CD4-positive, alpha-beta T cell (primary cell): ENCODE data around the gene QRSL1. TPM values are rescaled to one million over a fixed set of nuclear protein-coding genes. Genes with fewer than 3 reads are reported as not detected.
A peak's percentile ranks its signal among the peaks of the same experiment; 100 is the strongest.

ENCODE experiments used
- ATAC-seq: fragments of 200-7000 bp; cut with Tn5 transposase; one replicate; pipeline ENCODE4 v1.10.0; 2022; ENCODE audit warnings: mild to moderate bottlenecking; ENCODE audit not compliant: poor library complexity
- CTCF ChIA-PET: fragments of 350-600 bp; sonication (Branson Sonifier 250); formaldehyde crosslinking; loops from one replicate; lab custom pipeline; 2021; ENCODE audit warnings: antibody characterized with exemption, inconsistent platforms; lab: Charles Lee
- POLR2A ChIA-PET: fragments of 350-600 bp; sonication (Branson Sonifier 250); formaldehyde crosslinking; loops from one replicate; lab custom pipeline; 2021; ENCODE audit warnings: antibody characterized with exemption, inconsistent platforms; lab: Charles Lee
- DNase-seq, 14 experiments: peaks; one replicate each; pipeline ENCODE4 v3.0.0-alpha.2; 2013 to 2020; ENCODE audit warnings: mixed read lengths in 2 of 14
- H3K27ac ChIP-seq, 2 donors: one replicate each; pipeline versions ENCODE4 v1.5.1 to v1.7.0; 2013; ENCODE audit warnings: low read length in 2 of 2, low read depth in 1 of 2, mild to moderate bottlenecking in 1 of 2
- H3K27me3 ChIP-seq, 2 experiments: 1 replicate in 1 of 2; 2 replicates in 1 of 2; pipeline versions ENCODE4 v1.6.1 to v1.7.0; 2013; ENCODE audit warnings: low read length in 2 of 2, control low read depth in 1 of 2, mild to moderate bottlenecking in 1 of 2, moderate library complexity in 1 of 2; ENCODE audit not compliant: insufficient read depth in 2 of 2, control insufficient read depth in 1 of 2
- H3K36me3 ChIP-seq: one replicate; pipeline ENCODE4 v1.6.1; 2013; ENCODE audit warnings: low read length, control low read depth; ENCODE audit not compliant: insufficient read depth
- H3K4me1 ChIP-seq: one replicate; pipeline ENCODE4 v1.6.1; 2013; ENCODE audit warnings: low read length, control low read depth; ENCODE audit not compliant: insufficient read depth
- H3K4me3 ChIP-seq: one replicate; pipeline ENCODE4 v1.5.1; 2013; ENCODE audit warnings: mild to moderate bottlenecking, low read length, moderate library complexity
- H3K9me3 ChIP-seq, 2 experiments: 1 replicate in 1 of 2; 2 replicates in 1 of 2; pipeline versions ENCODE4 v1.6.1 to v1.7.0; 2013; ENCODE audit warnings: low read length in 2 of 2, mild to moderate bottlenecking in 2 of 2, control low read depth in 1 of 2, moderate library complexity in 1 of 2; ENCODE audit not compliant: control insufficient read depth in 1 of 2, insufficient read depth in 1 of 2
- H3K27ac Mint-ChIP-seq: one replicate; pipeline ENCODE4 v1.8.0; 2020; ENCODE audit warnings: mixed read lengths
- H3K27me3 Mint-ChIP-seq: one replicate; pipeline ENCODE4 v1.8.0; 2021; ENCODE audit warnings: mixed read lengths
- H3K36me3 Mint-ChIP-seq: one replicate; pipeline ENCODE4 v1.8.0; 2021; ENCODE audit warnings: low read depth, mixed read lengths
- H3K4me1 Mint-ChIP-seq: one replicate; pipeline ENCODE4 v1.8.0; 2021; ENCODE audit warnings: low read depth, mixed read lengths
- H3K4me3 Mint-ChIP-seq: one replicate; pipeline ENCODE4 v1.8.0; 2020; ENCODE audit warnings: mild to moderate bottlenecking, mixed read lengths
- H3K9me3 Mint-ChIP-seq: one replicate; pipeline ENCODE4 v1.8.0; 2020; ENCODE audit warnings: mixed read lengths
- intact Hi-C, 2 experiments: fragments of 100-400 bp; cut with DNase I in 1 of 2; cut with micrococcal nuclease in 1 of 2; formaldehyde crosslinking; loops; one replicate each; pipeline versions ENCODE4 v1.15.1 to v1.9.0; 2023 to 2025; cut with DNase I, micrococcal nuclease
- total RNA-seq, 174 experiments: library from RNA in 2 of 174; stranded (reverse) in 2 of 174; gene quantifications; one replicate each; pipeline ENCODE4 v1.2.3 and lab custom pipeline; 2021 to 2026
- TF ChIP-seq, protein P1 (sequence below): fragments of 200-600 bp; IDR thresholded peaks from one replicate; pipeline ENCODE4 v1.8.0; 2022; ENCODE audit warnings: antibody characterized with exemption, mild to moderate bottlenecking

The QRSL1 gene
- total RNA-seq, 2 experiments from 2014 or later, result 7.3 to 9.3 TPM

DNA sequence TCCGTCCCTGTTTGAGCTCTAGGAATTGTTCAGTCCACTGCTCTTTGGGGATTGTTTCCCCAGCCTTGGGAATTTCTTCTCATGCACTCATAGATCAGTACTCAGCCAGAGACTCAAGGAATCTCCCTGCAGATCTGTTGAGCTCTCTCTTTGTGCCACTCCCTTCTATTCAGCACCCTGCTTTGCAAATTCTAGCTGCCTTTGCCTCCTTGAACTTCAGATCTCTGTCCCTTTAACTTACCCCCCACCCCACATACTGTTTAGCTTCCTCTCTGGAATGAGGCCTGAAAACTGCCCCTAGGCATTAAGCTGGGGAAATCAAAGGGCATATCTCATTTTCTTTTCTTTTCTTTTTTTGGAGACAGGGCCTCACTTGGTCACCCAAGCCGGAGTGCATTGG lies 30.5 kb downstream of the QRSL1 start:
- Mint-ChIP-seq H3K27ac (no peak overlapping the region), H3K36me3 (peaks cover 94% of the 10 kb centered on the region), H3K4me3 (no peak overlapping the region), H3K27me3 (no peaks in the 10 kb centered on the region), H3K9me3 (peaks cover 9% of the 10 kb centered on the region), H3K4me1 (no peaks in the 10 kb centered on the region)
- Histone ChIP-seq H3K27me3 (no peaks in the 10 kb centered on the region), H3K9me3 (peaks cover 3 to 7% of the 10 kb centered on the region in 2 experiments), H3K36me3 (peaks cover 58% of the 10 kb centered on the region), H3K4me1 (no peaks in the 10 kb centered on the region), H3K27ac (no peak overlapping the region), H3K4me3 (no peak overlapping the region)
- no peak for DNase-seq
- ChIA-PET CTCF (no interaction called here), POLR2A (no interaction called here)
- TF ChIP-seq, protein P1, sequence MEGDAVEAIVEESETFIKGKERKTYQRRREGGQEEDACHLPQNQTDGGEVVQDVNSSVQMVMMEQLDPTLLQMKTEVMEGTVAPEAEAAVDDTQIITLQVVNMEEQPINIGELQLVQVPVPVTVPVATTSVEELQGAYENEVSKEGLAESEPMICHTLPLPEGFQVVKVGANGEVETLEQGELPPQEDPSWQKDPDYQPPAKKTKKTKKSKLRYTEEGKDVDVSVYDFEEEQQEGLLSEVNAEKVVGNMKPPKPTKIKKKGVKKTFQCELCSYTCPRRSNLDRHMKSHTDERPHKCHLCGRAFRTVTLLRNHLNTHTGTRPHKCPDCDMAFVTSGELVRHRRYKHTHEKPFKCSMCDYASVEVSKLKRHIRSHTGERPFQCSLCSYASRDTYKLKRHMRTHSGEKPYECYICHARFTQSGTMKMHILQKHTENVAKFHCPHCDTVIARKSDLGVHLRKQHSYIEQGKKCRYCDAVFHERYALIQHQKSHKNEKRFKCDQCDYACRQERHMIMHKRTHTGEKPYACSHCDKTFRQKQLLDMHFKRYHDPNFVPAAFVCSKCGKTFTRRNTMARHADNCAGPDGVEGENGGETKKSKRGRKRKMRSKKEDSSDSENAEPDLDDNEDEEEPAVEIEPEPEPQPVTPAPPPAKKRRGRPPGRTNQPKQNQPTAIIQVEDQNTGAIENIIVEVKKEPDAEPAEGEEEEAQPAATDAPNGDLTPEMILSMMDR, result no peak
- intact Hi-C loops, result no loop called here
- no peak for ATAC-seq

DNA sequence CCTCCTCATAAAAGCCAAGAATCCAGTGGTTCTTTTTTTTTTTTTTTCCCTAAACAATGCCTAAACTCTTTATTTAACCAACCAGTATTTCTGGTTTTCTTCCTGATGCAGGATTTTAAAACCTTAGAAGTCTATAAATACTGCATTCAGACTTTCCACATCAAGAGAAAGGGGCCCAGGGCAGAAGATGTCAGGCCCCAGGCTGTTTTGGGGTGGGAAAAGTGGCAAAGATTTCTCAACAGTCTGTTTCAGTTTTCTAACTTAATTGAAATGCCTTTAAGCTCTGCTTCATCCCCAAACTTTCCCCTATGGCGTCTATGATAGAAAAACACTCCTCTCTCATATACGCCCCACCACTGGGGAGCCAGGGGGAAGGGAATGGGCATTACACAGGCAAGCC lies 33.1 kb downstream of the QRSL1 start:
- POLR2A ChIA-PET, result no interaction called here
- Mint-ChIP-seq H3K36me3 (peaks cover 95% of the 10 kb centered on the region), H3K27me3 (no peaks in the 10 kb centered on the region), H3K4me1 (no peaks in the 10 kb centered on the region), H3K27ac (no peak overlapping the region), H3K9me3 (peaks cover 6% of the 10 kb centered on the region), H3K4me3 (no peak overlapping the region)
- Histone ChIP-seq H3K27ac (no peak overlapping the region), H3K4me3 (no peak overlapping the region), H3K9me3 (peaks cover 3 to 7% of the 10 kb centered on the region in 2 experiments), H3K4me1 (no peaks in the 10 kb centered on the region), H3K27me3 (no peaks in the 10 kb centered on the region), H3K36me3 (peaks cover 51% of the 10 kb centered on the region)
- TF ChIP-seq, protein P1, result no peak
- intact Hi-C loops, result no loop called here
- ATAC-seq (no peak), DNase-seq (no peak)
- CTCF ChIA-PET, result no interaction called here

DNA sequence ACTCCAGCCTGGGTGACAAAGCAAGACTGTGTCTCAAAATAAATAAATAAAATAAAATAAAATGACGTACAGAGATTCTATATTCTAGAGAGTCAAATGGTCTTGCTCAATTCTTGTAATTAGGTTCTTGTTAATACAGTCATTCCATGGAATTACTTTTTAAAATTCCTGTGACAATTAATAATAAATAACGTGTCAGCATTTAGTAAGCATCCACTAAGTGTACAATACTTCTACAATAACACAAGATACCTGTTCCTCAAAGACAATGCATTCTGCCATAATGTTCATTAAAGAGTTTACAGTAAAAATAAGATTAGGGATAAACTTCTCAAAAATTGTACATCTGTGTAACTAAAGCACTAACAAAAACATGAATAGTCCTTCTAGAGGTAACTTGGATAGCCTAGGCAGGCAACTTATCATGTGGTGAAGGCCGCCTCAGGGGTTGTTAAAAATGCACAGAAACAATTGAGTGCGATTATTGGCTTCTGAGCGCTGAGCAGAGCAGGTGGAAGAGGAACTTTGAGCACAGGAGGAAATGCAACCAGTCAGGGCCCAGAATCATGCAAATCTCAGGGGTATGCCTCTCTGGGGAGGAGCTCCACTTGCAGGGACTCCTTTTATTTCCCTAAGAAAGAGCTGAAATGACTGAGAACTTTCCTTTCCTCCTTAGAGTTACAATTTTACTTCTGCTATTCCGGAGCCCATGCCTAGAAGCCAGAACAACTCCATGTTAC lies 37.1 kb downstream of the QRSL1 start:
- POLR2A ChIA-PET, result no interaction called here
- H3K27ac Mint-ChIP-seq, result no peak overlapping the region
- H3K4me1 Mint-ChIP-seq, result no peaks in the 10 kb centered on the region
- no peaks in the 10 kb centered on the region for H3K9me3 Mint-ChIP-seq
- Histone ChIP-seq H3K27me3 (no peaks in the 10 kb centered on the region), H3K36me3 (peaks cover 39% of the 10 kb centered on the region), H3K4me3 (no peak overlapping the region), H3K9me3 (no peaks in the 10 kb centered on the region), H3K27ac (no peak overlapping the region), H3K4me1 (no peaks in the 10 kb centered on the region)
- CTCF ChIA-PET, result no interaction called here
- H3K36me3 Mint-ChIP-seq, result peaks cover 59% of the 10 kb centered on the region
- intact Hi-C loops, result no loop called here
- TF ChIP-seq, protein P1, result no peak
- H3K4me3 Mint-ChIP-seq, result no peak overlapping the region
- ATAC-seq (no peak), DNase-seq (peak in 1 of 14 experiments; percentile 3)
- no peaks in the 10 kb centered on the region for H3K27me3 Mint-ChIP-seq
